ENCODE data around the gene ADAMTS5. TPM values are rescaled to one million over a fixed set of nuclear protein-coding genes. Genes with fewer than 3 reads are reported as not detected.

The ADAMTS5 gene
- total RNA-seq, 1 donor from 2014 or later = 3.4 TPM

GRCh38 chr21:26969971-26970725, 3.3 kb upstream of the ADAMTS5 start:
- no peak for TF ChIP-seq CTCF (conservative IDR thresholded peaks at IDR 0.05; ENCODE audit: low read depth, low read length)

DNA sequence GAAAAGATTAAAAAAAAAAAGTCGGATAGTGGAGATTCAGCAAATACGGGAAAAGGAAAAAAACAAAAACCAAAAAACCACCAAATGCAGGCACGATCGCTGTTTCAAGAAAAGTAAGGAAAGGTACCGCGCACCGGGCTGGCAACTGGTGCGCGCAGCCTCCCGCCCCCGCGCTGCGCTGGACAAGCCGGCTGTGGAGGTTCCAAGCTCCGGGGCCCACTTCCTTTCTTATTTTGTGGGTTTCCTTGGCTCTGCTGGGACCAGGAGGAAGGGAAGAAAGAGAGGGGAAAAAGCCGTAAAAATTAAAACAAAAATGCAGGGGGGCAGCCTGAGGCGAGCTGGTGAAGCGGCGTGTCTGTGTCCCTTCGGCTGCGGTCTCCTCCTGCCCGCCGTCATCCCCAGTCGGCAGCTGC, 233 bp downstream of the ADAMTS5 start:
- peak overlapping the region; percentile 64 for H3K4me3 ChIP-seq (ENCODE audit: low read depth, low read length)
- DNase-seq (ENCODE audit: low read depth) = no peak
- no peak for TF ChIP-seq CTCF (conservative IDR thresholded peaks at IDR 0.05; ENCODE audit: low read depth, low read length)

More at GRCh38 chr21:26969971-26970725, 3.3 kb upstream of the ADAMTS5 start:
- H3K4me3 ChIP-seq (ENCODE audit: low read depth, low read length) = no peak overlapping the region
- DNase-seq (ENCODE audit: low read depth) = no peak

DNA sequence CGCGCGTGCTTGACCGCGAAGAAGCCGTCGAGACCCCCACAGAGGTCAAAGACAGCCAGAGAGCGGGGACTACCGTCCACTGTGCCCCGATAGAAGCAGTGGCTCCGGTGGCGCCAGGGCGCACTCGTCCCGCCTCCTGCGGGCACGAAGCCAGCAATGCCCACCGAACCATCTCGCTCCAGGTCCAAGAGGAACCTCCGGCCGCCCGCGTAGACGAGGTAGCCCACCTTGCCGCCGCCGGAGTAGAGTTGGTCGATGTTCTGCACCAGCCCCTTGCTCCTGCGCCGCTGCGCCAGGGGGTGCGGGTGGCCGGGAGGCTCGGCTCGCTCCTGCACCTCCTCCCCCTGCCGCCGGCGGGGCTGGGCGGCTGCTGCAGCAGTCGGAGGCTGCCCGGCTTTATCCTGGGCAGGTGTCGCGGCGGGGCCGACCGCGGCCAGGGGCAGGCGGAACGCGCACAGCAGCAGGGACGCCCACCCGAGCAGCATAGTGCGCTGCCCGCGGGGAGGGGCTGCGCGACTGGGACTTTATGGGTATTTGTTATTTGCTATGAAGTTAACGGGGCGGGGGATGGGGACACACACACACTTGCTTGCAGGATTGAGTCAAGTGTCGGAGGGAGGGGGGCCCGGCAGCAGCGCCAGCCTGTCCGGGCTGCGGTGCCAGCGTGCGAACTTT, 844 bp downstream of the ADAMTS5 start:
- no peak for DNase-seq (ENCODE audit: low read depth)
- H3K4me3 ChIP-seq (ENCODE audit: low read depth, low read length) = peak overlapping the region; percentile 64
- TF ChIP-seq CTCF (conservative IDR thresholded peaks at IDR 0.05; ENCODE audit: low read depth, low read length) = no peak

DNA sequence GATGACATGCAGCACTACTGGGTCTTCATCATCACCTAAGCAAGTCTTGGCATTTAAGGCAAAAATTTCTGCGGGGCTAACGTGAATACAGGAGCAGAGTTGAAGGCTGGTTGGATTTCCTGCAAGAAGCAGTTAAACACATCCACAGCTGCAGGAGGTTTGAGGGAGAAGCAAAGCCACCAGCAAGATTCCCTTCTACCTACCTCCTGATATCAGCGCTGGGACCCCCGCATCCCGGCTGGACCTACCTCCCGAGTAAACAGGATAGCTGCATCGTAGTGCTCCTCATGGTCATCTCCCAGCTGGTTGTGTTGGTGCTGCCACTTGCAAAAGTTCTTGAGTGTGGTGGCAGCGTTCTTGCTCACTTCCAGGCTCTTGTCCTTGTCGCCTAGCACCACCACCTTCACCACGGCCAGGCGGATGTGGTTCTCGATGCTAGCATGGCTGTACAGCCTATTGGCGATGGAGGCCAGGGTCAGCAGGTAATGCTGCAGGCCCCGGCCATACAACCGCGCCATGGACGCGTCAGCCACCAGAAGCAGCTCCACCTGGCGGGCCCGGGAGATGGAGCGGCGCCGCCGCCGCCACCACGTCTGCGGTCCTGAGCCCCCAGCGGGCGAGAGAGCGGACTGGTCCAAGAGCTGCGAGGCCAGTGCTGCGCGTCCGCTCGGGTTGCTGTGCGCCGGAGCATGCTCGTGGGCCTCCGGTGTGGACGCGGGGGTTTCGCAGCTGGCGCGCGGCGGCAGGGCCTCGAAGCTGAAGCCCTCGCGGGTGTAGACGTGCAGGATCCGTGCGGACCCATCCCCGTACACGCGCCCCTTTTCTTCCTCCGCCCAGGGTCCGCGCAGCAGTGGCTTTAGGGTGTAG, 1.6 kb downstream of the ADAMTS5 start:
- DNase-seq (ENCODE audit: low read depth) = no peak
- peak overlapping the region; percentile 64 for H3K4me3 ChIP-seq (ENCODE audit: low read depth, low read length)
- TF ChIP-seq CTCF (conservative IDR thresholded peaks at IDR 0.05; ENCODE audit: low read depth, low read length) = peak; percentile 49

DNA sequence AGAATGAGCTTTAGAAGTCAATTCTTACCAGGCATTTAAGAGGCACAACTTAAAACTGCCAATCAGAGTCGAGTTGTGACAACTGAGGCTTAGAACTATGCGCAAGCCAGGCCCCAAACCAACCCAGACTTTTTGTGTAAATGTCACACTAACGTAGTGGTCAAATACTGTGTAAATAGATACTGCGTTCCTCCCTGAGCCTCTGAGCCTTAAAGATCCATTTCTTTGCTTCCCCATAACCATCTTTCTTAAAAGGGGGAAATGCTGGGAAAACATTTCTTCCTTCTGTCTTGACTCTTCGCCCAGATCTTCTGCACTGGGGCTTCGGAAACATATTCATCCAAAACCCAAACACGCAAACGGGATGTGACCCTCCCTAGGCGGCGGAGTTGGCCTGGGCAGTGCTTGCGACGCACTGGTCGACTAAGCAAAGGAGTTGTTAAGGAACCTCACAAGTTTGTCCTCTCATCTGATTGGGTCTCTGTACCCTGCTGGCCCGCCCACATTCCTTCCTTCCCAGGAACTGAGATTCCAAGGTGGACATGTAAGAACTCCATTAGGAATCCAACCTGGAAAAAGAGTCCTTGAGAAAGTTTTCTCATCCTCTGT, 2.6 kb downstream of the ADAMTS5 start:
- peak overlapping the region; percentile 1 for H3K4me3 ChIP-seq (ENCODE audit: low read depth, low read length)
- no peak for TF ChIP-seq CTCF (conservative IDR thresholded peaks at IDR 0.05; ENCODE audit: low read depth, low read length)
- DNase-seq (ENCODE audit: low read depth) = no peak

- no peak for TF ChIP-seq CTCF (conservative IDR thresholded peaks at IDR 0.05; ENCODE audit: low read depth, low read length)
- DNase-seq (ENCODE audit: low read depth) = no peak
- H3K4me3 ChIP-seq (ENCODE audit: low read depth, low read length) = no peak overlapping the region
Observed at GRCh38 chr21:26962621-26963181, 4.2 kb downstream of the ADAMTS5 start.

Data from epithelial cell of proximal tubule (primary cell).